AG04450 (cell line): ENCODE results near the gene MTG2. TPM values are rescaled to one million over a fixed set of nuclear protein-coding genes. Genes with fewer than 3 reads are reported as not detected.

ENCODE experiments used
- CTCF ChIA-PET: fragments of 300-600, 350-600 bp; formaldehyde crosslinking; extraction: SDS; loops from one replicate; lab custom pipeline; 2022; ENCODE audit warnings: antibody characterized with exemption, inconsistent platforms; lab: Charles Lee
- POLR2A ChIA-PET: fragments of 350-600 bp; formaldehyde crosslinking; extraction: SDS; loops from one replicate; lab custom pipeline; 2021; ENCODE audit warnings: antibody characterized with exemption, inconsistent platforms; lab: Yijun Ruan, JAX
- DNase-seq: peaks from one replicate; pipeline ENCODE4 v3.0.0-alpha.2; 2011; ENCODE audit warnings: low read depth, low spot score
- H3K27ac ChIP-seq: one replicate; pipeline ENCODE4 v1.5.1; 2012; ENCODE audit warnings: low read depth, low read length, control low read depth
- H3K27me3 ChIP-seq: one replicate; pipeline ENCODE4 v1.6.0; 2012; ENCODE audit warnings: low read length; ENCODE audit not compliant: control insufficient read depth, insufficient read depth
- H3K4me3 ChIP-seq: 2 replicates; pipeline ENCODE4 v1.5.1; 2011; ENCODE audit warnings: mild to moderate bottlenecking, low read depth, low read length, control low read depth
- H3K9me3 ChIP-seq: 2 replicates; pipeline ENCODE4 v1.5.1; 2012; ENCODE audit warnings: low read length; ENCODE audit not compliant: control insufficient read depth, insufficient read depth
- CTCF ChIP-seq: IDR thresholded peaks from 2 replicates; pipeline ENCODE4 v1.5.1; 2011; ENCODE audit warnings: low read depth, low read length, control low read depth, inconsistent platforms
- polyA plus RNA-seq: library from polyadenylated mRNA; depleted of rRNA; stranded (reverse); fragments of >200 nt; gene quantifications from 2 replicates; pipeline ENCODE4 v1.2.3, GENCODE V29; 2011

Gene MTG2
- polyA plus RNA-seq, 1 experiment: 15.6 TPM

DNA sequence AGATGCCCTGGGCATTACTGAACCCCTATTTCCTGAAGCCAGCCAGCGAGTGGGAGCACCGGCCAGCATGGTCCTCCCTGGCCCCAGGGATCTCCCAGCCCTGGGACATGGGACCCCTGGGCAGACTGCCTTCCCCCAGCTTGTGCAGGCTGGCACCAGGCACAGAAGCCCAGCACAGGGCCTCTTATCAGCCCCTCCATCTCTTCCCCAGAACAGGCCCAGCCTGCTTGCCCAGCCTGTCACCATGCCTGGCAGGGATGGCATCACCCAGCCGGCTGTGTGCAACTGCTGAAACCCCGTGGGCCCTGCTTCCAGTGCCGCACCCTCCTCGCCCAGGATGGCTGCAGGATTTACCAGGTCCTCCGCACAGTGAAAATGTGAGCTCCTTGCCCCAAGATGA is 49.4 kb downstream of the MTG2 start:
- peaks cover 17% of the 10 kb centered on the region for H3K27me3 ChIP-seq
- DNase-seq: no peak
- no peaks in the 10 kb centered on the region; the same call in none of the 2 replicates for H3K9me3 ChIP-seq
- no peak overlapping the region for H3K4me3 ChIP-seq
- no peak overlapping the region for H3K27ac ChIP-seq
- ChIA-PET CTCF (no interaction called here), POLR2A (no interaction called here)
- no peak for TF ChIP-seq CTCF

- no peak for DNase-seq
- no peak for TF ChIP-seq CTCF
- H3K9me3 ChIP-seq: no peaks in the 10 kb centered on the region; the same call in none of the 2 replicates
- no peak overlapping the region for H3K4me3 ChIP-seq
- H3K27me3 ChIP-seq: peaks cover 11% of the 10 kb centered on the region
- H3K27ac ChIP-seq: no peak overlapping the region
- POLR2A ChIA-PET: no interaction called here
- CTCF ChIA-PET: no interaction called here
Measured at GRCh38 chr20:62232770-62233645, 50.2 kb downstream of the MTG2 start.

DNA sequence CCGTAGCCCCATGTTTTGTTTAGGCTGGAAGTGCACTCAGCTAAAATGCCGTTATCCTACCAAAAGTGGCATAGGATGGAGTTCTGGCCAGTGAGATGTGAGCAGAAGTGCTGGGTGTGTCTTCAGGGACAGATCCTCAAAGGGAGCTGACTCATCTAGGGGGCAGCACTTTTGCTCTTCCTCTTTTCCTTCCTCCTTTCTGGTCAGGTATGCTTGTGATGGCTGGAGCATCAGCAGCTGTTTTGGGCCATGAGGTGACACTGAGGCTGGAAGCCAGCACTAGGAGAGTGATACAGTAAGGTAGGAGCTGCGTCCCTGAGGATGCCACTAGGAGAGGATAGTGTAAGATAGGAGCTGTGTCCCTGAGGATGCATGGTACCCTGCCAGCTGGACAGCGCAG is 50.9 kb downstream of the MTG2 start:
- Histone ChIP-seq H3K4me3 (no peak overlapping the region), H3K27me3 (peaks cover 10% of the 10 kb centered on the region), H3K9me3 (no peaks in the 10 kb centered on the region; the same call in none of the 2 replicates), H3K27ac (no peak overlapping the region)
- TF ChIP-seq CTCF: no peak
- no peak for DNase-seq
- CTCF ChIA-PET: no interaction called here
- POLR2A ChIA-PET: no interaction called here

DNA sequence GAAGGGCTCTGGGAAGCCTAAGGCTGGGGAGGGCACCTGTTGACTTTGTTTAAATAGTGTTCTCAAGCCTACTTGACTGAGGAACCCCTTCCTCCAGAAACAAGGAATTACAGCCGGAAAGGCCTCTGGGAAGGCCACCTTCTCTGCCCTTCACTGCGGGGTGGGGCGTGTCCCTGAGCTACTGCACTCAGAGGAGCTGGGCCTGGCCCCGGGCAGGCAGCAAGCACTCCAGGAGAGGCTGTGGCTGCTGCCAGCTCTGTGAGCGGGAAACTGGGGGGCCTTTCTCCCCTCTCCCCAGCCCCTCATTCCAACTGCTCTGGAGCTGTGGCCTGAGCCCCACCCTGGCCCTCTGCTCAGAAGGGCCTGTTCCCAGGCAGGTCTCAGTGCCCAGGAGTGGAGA is 51.5 kb downstream of the MTG2 start:
- no peaks in the 10 kb centered on the region; the same call in none of the 2 replicates for H3K9me3 ChIP-seq
- TF ChIP-seq CTCF: no peak
- ChIA-PET CTCF (no interaction called here), POLR2A (interaction anchor here (1.1 kb wide), 1 partner anchor 9 kb away, joined by 4 read pairs; no protein-coding TSS in a partner anchor)
- H3K4me3 ChIP-seq: no peak overlapping the region
- H3K27me3 ChIP-seq: peaks cover 10% of the 10 kb centered on the region
- no peak overlapping the region for H3K27ac ChIP-seq
- DNase-seq: no peak

DNA sequence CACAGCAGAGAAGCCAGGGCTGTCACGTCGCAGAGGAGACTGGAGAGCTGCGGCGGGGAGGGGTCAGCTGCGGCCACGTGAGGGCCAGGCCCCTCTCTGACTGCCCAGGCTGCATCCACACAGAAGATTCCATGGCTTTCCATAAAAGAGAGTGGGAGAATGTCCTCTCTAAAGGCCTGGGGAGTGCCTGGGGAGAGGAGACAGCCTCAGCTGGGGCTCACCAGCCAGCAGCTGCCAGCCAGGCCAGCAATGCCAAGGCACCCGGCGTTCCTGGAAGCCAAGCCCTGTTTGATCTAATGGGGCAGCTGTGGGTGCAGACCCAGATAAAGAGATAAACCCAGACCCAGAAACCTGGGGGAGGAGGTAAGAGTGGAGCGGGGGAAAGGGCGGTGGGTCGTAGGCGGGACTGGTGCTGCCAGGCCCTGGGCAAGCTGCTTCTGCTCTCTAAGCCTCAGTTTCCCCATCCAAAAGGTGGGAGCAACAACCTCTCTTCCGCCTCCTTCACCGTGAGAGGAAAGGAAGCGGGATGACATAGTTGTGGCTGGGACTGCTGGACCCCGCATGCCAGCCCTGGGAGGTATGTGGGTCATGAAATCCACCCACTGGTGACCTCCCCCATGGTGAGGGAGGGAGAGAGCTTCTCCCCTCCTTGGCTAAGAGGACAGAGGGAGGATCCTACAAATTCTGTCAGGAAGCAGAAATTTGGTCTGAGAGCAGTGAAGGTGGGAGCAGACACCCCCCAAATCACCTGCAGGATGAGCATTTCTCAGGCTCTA is 52.4 kb downstream of the MTG2 start:
- Histone ChIP-seq H3K4me3 (no peak overlapping the region), H3K27ac (no peak overlapping the region), H3K9me3 (no peaks in the 10 kb centered on the region; the same call in none of the 2 replicates), H3K27me3 (peaks cover 10% of the 10 kb centered on the region)
- ChIA-PET CTCF (no interaction called here), POLR2A (interaction anchor here (1.1 kb wide), 1 partner anchor 9 kb away, joined by 4 read pairs; no protein-coding TSS in a partner anchor)
- no peak for DNase-seq
- TF ChIP-seq CTCF: no peak
